ENCODE data around the gene TRIM50.
A peak's percentile ranks its signal among the peaks of the same experiment; 100 is the strongest.
"Not testable (repeated sequence)": the region's sequence is repeated elsewhere in the genome, so short reads cannot be mapped to it uniquely, and the experiment has no call there.

The TRIM50 gene

DNA sequence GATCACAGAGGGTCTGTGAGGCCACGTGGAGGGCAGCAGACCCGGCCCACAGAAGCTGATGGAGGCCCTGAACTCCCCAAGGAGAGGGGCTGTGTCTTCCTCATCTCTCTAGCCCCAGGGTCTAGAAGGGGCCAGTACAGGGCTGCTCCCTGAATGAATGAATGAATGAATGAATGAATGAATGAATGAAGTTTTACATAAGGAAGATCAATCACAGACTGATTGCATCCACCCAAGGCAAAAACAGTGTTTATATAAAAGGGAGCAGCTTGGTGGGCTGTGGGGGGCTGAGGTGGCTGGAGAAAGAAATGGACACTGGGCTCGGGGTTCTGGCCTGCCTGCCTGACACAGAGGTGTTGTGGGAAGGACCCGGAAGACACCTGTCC, 14.4 kb downstream of the TRIM50 start:
- DNase-seq (ENCODE audit: low read depth): no peak

DNA sequence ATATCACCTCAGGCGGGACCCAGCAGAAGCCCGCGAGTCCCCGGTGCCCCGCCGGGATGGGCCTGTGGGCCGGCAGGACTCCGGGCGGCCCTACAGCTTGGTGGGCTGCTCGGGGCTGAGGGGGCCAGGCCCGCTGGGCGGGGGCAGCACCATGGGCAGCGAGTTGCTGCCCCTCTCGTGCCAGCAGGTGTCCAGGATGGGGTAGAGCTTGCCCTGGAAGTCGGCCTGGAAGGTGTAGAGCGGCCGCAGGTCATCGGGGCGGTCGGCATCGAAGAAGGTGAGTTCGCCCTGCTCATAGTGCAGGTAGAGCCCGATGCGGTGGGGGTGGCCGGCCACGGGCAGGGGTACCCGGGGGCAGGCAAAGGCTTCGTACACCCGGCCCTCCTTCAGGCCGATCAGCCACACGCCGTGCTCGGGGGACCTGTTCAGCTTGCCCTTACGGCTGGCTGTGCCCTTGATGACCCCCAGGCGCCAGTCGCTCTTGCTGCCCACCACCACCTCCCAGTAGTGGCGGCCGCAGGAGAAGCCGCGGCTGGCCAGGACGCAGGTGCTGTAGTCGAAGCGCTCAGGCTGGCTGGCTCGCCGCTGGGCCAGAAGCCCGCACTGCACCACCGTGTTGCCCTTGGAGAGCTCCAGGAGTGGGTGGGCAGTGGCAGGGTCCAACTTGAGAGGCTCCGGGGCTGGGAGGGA, 14.9 kb downstream of the TRIM50 start:
- no peak for DNase-seq (ENCODE audit: low read depth)

DNA sequence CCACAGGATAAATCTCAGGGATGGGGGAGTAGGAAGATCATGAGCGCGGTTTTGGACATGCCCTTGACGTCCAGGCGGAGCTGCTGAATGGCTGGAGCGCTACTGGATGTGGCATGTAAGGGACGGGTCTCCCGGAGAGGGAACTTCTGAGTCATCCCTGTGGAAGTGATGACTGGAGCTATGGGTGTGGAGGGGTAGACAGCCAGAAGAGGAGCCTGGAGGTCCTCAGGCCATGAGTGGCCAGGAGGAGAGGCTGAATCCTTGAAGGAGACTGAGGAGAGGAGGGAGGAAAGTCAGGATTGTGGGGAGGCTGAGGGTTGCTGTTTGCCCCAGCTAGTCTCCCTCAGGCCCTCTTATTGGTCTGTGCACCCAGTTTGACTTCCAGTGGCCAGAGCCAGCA, 16.5 kb downstream of the TRIM50 start:
- not testable (repeated sequence) for DNase-seq (ENCODE audit: low read depth)

DNA sequence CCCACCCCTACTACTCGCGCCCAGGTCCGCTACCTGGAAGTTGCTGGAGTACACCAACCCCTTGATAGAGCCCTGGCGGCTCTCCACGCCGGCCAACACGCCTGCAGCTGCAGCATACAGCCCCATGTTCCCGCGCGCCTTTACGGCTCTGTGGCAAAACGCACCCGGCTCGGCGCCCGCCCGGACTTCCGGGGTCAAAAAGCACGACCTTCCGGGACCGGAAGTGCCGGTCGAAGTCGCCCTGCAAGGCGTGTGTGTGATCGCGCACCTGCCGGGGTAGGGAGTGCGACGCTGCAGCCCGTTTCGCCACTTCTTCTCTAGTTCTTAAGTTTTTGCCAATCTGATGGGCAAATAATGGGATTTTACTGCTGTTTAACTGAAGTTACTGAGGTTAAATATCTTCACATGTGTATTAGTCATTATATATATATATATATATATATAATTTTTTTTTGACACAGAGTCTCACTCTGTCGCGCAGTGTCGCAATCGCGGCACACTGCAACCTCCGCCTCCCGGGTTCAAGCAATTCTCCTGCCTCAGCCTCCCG, 19.1 kb downstream of the TRIM50 start, which contains the start of gene NSUN5:
Gene NSUN5 (minus strand): TSS at position 162 of the 550 bp plus-strand sequence. CDS start 36 bp downstream, at position 126.
- peak; percentile 79 for DNase-seq (ENCODE audit: low read depth)

DNA sequence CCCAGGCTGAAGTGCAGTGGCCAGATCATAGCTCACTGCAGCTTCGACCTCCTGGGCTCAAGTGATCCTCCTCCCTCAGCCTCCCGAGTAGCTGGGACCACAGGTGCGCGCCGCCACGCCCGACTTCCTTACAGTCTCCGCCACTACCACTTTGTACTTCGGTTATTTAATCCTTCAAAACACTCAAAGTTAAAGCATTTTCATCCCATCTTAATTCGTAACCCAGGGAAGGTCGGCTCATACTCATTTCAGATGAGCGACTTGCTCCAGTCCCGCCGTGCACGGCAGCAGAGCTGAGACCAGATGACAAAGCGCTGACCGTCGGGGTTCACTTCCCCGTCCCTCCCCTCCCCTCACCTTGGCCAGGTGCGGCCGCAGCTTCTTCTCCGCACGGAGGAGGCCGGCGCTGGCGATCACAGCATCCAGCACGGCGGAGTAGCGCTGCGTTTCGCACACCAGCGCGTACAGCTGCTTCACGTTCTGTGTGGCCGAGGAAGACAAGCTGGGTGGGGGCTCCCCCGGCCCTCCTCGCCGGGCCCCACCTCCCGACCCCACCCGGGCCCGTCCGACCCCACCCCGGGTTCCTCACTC, 19.7 kb downstream of the TRIM50 start:
- DNase-seq (ENCODE audit: low read depth): no peak

DNA sequence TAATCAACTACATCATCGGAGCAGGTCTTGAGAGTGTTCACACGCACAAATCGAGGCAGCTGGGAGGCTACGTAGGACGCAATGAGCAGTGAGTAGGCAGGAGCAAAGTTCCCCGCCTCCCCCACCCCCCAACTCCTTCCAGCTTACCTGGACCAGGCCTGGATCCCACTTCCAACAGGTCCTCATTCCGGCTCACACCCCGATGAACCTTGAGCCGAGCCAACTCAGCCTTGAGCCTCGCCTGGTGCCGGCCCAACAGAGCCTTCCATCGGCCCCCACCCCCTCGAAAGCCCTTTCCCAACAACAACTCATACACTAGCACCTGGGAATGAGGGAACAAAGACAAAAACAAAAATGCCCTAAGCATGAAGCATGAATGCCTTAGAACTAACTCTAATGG, 20.4 kb downstream of the TRIM50 start:
- no peak for DNase-seq (ENCODE audit: low read depth)

DNA sequence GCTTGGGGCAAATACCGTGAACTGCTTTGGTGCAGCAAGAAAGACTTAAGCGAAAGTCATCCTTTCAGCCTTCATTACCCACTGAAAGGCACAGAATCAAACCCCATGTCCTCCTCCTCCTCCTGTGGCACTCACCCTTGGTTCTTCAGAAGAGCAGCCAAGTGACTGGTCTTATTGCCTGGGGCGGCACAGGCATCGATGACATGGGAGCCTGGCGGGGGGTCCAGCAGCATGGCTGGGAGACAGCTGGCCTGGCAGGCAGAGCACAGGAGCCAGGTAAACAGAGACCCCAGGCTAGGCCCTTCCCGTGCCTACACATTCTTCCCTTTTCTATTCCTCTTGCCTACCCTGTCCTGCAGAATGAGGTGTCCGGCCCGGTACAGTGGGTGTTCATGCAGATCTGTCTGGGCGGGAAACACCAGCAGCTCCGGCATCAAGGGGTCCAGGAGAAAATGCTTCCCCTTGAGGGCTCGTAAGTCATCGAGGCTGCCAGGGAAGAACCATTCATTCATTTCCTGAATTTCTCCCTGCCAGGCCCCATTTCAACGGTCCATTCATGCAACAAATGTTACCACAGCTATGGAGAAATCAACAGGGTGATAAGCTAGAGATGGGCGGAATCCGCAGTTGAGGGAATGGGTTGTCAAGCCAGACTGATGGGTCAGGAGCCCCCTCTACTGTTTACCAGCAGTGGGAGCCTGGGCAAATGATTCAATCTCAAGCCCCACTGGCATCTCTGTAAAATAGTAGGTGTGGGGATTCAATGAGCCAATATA, 23.1 kb downstream of the TRIM50 start:
- not testable (repeated sequence) for DNase-seq (ENCODE audit: low read depth)

DNA sequence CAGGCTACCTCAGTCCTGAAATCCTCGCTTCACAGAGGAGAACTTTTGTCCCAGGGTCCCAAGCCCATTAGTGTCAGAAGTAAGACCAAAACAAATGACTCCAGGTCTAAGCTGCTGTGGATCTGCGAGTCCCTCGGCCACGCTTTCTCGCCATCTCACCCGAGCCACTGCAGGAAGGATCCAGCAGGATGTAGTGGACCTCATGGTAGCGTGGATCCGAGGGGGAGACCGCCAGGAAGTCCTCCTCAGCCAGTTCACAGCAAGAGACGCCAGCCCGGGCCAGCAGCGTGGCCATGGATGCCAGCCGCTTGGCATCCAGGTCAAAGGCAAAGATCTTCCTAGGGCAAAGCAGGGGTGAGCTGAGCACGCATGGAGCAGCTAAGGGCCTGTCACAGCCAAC, 23.8 kb downstream of the TRIM50 start:
- DNase-seq (ENCODE audit: low read depth): no peak

DNA sequence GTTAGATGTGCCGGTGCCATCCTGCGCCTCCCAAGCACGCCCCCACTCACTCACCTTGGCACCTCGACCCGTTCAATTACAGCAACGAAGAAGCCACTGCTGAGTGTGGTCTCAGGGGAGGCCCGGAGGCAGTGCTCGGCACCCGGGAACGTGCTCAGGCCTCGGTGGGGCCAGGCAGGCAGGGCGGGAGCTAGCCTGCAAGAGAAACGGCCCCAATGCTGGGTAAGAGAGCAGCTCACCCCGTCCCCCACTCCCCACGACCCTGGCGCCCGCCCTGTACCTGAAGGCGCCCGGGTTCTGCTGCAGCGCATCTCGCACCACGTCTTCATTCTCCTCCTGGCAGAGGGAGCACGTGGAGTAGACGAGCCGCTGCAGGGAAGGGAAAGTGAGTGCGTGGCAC, 24.3 kb downstream of the TRIM50 start:
- DNase-seq (ENCODE audit: low read depth): no peak

DNA sequence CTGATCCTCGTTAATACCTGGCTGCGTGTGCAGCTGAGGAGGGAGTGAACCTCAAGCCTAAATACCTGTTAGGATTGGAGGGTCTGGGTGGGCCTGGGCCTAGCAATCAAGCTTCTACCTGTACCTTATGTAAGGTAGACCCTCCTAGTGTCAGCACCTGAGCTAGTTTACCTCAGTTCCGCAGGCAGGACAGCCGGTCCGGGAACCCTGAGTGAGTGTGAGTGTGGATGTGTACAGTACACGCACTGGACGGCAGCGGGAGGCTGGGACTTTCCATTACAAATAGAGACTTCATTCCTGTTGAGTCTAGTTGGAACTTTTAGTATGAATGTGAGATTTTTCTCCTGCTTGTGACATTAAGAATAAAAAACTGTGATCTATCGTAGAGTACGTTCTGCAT, 25.0 kb downstream of the TRIM50 start:
- not testable (repeated sequence) for DNase-seq (ENCODE audit: low read depth)

DNA sequence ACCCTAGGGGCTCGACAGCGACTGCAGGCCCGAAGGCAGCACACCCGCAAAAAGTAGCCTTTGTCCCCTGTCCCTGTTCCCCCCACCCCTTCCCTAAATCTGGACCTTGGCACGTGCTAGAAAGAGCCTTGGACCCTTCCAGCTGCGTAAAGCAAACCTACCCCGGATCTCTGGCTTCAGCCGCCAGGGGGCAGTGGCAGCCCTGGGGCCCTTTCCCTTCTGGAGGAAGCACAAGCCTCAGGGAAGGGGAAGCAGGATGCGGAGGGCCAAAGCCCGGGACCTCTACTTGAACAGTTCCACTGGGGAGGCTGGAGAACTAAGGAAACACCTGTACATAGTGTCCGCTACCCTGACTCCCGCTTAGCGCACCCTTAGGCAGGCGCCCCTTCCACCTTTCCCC, 26.8 kb downstream of the TRIM50 start:
- not testable (repeated sequence) for DNase-seq (ENCODE audit: low read depth)

DNA sequence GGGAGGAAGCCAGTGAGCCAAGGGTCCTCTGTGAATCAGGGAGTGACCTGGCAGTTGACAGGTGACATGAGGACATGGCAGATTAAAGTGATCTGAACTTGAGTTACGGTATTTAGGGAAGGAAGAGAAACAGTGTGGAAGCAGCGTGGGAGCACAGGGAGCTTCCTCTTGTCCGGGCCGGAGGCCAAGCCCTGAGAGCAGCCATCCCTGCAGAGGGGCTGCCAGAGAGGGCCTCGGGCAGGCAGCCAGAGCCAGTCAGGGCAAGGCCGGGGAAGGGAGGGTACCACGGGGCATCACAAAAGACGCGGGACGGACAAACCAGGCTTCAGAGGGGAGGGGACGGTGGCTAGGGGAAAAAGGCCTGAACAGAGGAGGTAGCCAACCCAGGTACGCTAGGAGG, 28.1 kb downstream of the TRIM50 start:
- not testable (repeated sequence) for DNase-seq (ENCODE audit: low read depth)

DNA sequence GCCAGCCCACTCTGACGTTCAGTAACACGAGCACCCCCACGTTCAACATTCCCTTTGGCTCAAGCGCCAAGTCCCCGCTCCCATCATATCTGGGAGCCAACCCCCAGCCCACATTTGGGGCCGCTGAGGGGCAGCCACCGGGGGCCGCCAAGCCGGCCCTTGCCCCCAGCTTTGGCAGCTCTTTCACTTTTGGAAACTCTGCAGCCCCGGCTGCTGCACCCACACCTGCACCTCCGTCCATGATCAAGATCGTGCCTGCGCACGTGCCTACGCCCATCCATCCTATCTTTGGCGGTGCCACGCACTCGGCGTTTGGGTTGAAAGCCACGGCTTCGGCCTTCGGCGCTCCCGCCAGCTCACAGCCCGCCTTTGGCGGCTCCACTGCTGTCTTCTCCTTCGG, 30.2 kb downstream of the TRIM50 start:
- not testable (repeated sequence) for DNase-seq (ENCODE audit: low read depth)

DNA sequence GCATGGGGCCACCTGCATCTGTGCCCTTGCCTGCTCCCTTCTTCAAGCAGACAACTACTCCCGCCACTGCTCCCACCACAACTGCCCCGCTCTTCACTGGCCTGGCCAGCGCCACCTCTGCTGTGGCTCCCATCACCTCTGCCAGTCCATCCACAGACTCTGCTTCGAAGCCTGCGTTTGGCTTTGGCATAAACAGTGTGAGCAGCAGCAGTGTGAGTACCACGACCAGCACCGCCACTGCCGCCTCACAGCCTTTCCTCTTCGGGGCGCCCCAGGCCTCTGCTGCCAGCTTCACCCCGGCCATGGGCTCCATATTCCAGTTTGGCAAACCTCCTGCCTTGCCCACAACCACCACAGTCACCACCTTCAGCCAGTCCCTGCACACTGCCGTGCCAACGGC, 30.6 kb downstream of the TRIM50 start:
- not testable (repeated sequence) for DNase-seq (ENCODE audit: low read depth)

DNA sequence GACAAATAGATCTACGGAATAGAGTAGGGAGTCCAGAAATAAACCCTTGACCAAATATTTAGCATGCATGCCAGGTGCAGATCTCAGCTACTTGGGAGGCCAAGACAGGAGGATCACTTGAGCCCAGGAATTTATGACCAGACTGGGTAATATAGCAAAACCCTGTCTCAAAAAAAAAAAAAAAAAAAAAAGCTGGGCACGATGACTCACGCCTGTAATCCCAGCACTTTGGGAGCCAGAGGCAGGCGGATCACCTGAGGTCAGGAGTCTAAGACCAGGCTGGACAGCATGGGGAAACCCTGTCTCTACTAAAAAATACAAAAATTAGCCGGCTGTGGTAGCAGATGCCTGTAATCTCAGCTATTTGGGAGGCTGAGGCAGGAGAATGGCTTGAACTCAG, 50.7 kb downstream of the TRIM50 start:
- DNase-seq (ENCODE audit: low read depth): not testable (repeated sequence)

DNA sequence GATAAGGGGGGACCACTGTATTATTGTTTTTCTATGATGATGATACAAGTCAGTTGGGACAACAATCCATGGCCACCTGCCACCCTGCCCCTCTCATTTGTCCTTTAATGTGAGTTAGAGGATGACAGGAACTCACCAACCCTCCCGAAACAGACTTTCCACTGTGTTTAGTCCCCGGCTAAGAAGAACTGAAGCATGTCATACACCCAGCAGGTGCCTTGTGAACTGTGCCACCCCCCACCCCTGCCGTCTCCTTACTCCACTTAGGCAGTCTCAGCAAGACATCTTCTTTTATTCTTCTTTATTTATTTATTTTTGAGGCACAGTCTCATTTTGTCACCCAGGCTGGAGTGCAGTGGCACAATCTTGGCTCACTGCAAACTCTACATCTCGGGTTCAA, 60.1 kb downstream of the TRIM50 start:
- not testable (repeated sequence) for DNase-seq (ENCODE audit: low read depth)

DNA sequence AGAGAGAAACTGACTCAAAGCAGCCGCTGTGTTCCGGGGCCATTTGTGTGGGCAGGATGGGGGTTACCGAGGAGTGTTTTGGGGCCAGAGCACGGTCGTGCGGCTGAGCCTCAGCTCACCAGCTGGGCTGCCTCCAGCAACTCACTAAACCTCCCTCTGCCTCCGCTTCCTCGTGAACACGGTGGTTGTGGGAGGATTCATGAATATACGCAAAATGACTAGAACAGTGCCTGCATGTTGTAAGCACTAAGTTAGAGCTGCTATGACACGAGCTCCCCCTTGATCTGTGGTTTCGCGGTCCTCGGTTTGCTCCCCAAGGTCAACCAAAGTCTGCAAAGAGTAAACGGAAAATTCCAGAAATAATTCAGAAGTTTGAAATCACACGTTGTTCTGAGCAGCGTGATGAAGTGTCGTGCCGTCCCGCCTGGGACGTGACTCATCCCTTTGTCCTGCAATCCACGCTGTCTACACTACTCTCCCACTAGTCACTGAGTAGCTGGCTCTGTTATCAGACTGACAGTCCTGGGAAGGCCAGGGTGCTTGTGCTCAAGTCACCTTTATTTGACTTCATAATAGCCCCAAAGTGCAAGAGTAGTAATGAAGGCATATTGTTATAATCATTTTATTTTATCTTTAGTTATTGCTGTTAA, 61.0 kb downstream of the TRIM50 start:
- DNase-seq (ENCODE audit: low read depth): not testable (repeated sequence)
